ENCODE data around the gene YBX2. TPM values are rescaled to one million over a fixed set of nuclear protein-coding genes. Genes with fewer than 3 reads are reported as not detected.

The YBX2 gene
- total and polyA plus RNA-seq, 7 donors = 0.28 to 37.6 (median 2.5) TPM

GRCh38 chr17:7239091-7240027 is 55.1 kb downstream of the YBX2 start, which contains the start of gene PHF23:
Gene PHF23 (minus strand): TSS chr17:7239457. CDS start chr17:7239279, 178 bp downstream.
- WGBS, 2 donors = 1% methylated on average over 72 of the region's 72 CpGs
- intact Hi-C loops (cut with DNase I) = loop anchor here (5.0 kb wide), 3 partner anchors 68 to 603 kb away; partner anchors contain the start of genes EIF5A and TMEM256
- no peaks in the 10 kb centered on the region for H3K9me3 ChIP-seq
- peak within 1 kb of the TSS; percentile 95 to 100 (median 100) for H3K4me3 ChIP-seq
- DNase-seq = peak; percentile 100
- TF ChIP-seq POLR2AphosphoS5 (IDR thresholded peaks at IDR 0.05) (peak; percentile 71 to 88 (median 82)), EP300 (IDR thresholded peaks at IDR 0.05) (peak in 1 of 4 donors; percentile 62), POLR2A (IDR thresholded peaks at IDR 0.05) (peak; percentile 61 to 84), CTCF (IDR thresholded peaks at IDR 0.05) (no peak)
- H3K27me3 ChIP-seq = no peaks in the 10 kb centered on the region
- H3K27ac ChIP-seq = peak within 1 kb of the TSS; percentile 98 to 100 (median 99)
- peaks cover 0 to 55% (median 54%) of the 10 kb centered on the region in 4 donors for H3K4me1 ChIP-seq
- H3K36me3 ChIP-seq = peaks cover 6 to 46% (median 25%) of the 10 kb centered on the region in 4 donors

GRCh38 chr17:7238420-7239090 is 55.9 kb downstream of the YBX2 start:
- intact Hi-C loops (cut with DNase I) = no loop called here
- TF ChIP-seq CTCF (IDR thresholded peaks at IDR 0.05) (no peak), EP300 (IDR thresholded peaks at IDR 0.05) (no peak), POLR2A (IDR thresholded peaks at IDR 0.05) (no peak), POLR2AphosphoS5 (IDR thresholded peaks at IDR 0.05) (no peak)
- WGBS, 2 donors = 1 to 2% methylated on average over 39 of the region's 39 CpGs
- Histone ChIP-seq H3K9me3 (no peaks in the 10 kb centered on the region), H3K27me3 (no peaks in the 10 kb centered on the region), H3K4me3 (peak overlapping the region; percentile 95 to 100 (median 100)), H3K27ac (peak overlapping the region; percentile 98 to 100 (median 98)), H3K4me1 (peaks cover 0 to 54% (median 51%) of the 10 kb centered on the region in 4 donors), H3K36me3 (peaks cover 0 to 38% (median 22%) of the 10 kb centered on the region in 4 donors)
- DNase-seq = peak; percentile 79

Small RNA genes lying within 50 kb of the gene (small RNA-seq; reads per million reads assigned to genes)
- 0 reads per million in 3 donors for gene AC026954.2
- gene RF00019 = 0 reads per million in 3 donors

Other genes starting within 250 kb of the YBX2 start
Only the 30 nearest of the 31 such genes appear.
- gene ASGR2, start 179.8 kb downstream of the YBX2 start, total RNA-seq = 1 to 10 TPM in 1 of 4 donors, not detected in 3; 2.4 TPM
- 1 to 10 TPM in 2 of 3 donors, not detected in 1; 1.0 to 1.6 TPM for gene ASGR2, start 179.8 kb downstream of the YBX2 start, polyA plus RNA-seq
- under 1 TPM in 2 of 4 donors, not detected in 2; 0.36 to 0.55 TPM for gene ASGR1, start 115.3 kb downstream of the YBX2 start, total RNA-seq
- gene ASGR1, start 115.3 kb downstream of the YBX2 start, polyA plus RNA-seq = 1 to 10 TPM; 1.7 to 2.4 (median 2.3) TPM
- 10 to 100 TPM; 14.6 to 27.4 (median 16.7) TPM for gene DLG4, start 74.8 kb downstream of the YBX2 start, total RNA-seq
- 1 to 10 TPM; 1.6 to 8.3 (median 5.4) TPM for gene DLG4, start 74.8 kb downstream of the YBX2 start, polyA plus RNA-seq
- gene ACADVL, start 74.7 kb downstream of the YBX2 start, total RNA-seq = 100 to 1,000 TPM; 311 to 569 (median 338) TPM
- 100 to 1,000 TPM; 211 to 587 (median 491) TPM for gene ACADVL, start 74.7 kb downstream of the YBX2 start, polyA plus RNA-seq
- gene DVL2, start 60.1 kb downstream of the YBX2 start, total RNA-seq = 10 to 100 TPM; 36.4 to 56.2 (median 41.8) TPM
- 10 to 100 TPM; 12.0 to 30.7 (median 13.2) TPM for gene DVL2, start 60.1 kb downstream of the YBX2 start, polyA plus RNA-seq
- 10 to 100 TPM; 23.1 to 45.4 (median 35.4) TPM for gene PHF23, start 55.2 kb downstream of the YBX2 start, total RNA-seq
- 10 to 100 TPM; 40.7 to 45.6 (median 45.1) TPM for gene PHF23, start 55.2 kb downstream of the YBX2 start, polyA plus RNA-seq
- gene GABARAP, start 52.2 kb downstream of the YBX2 start, total RNA-seq = 100 to 1,000 TPM; 147 to 645 (median 552) TPM
- gene GABARAP, start 52.2 kb downstream of the YBX2 start, polyA plus RNA-seq = 1,000 to 10,000 TPM in 2 of 3 donors, 100 to 1,000 TPM in 1; 572 to 1,215 (median 1,036) TPM
- gene CTDNEP1, start 42.9 kb downstream of the YBX2 start, total RNA-seq = 10 to 100 TPM; 43.9 to 76.4 (median 53.0) TPM
- gene CTDNEP1, start 42.9 kb downstream of the YBX2 start, polyA plus RNA-seq = 100 to 1,000 TPM in 1 of 3 donors, 10 to 100 TPM in 2; 80.2 to 110 (median 82.9) TPM
- gene ELP5, start 42.4 kb downstream of the YBX2 start, total RNA-seq = 10 to 100 TPM; 28.4 to 40.0 (median 34.2) TPM
- gene ELP5, start 42.4 kb downstream of the YBX2 start, polyA plus RNA-seq = 10 to 100 TPM; 32.4 to 70.9 (median 42.9) TPM
- gene CLDN7, start 32.2 kb downstream of the YBX2 start, total RNA-seq = 1 to 10 TPM in 3 of 4 donors, not detected in 1; 1.1 to 2.6 (median 1.9) TPM
- 100 to 1,000 TPM; 181 to 963 (median 332) TPM for gene CLDN7, start 32.2 kb downstream of the YBX2 start, polyA plus RNA-seq
- gene SLC2A4, start 12.9 kb downstream of the YBX2 start, total RNA-seq = 100 to 1,000 TPM in 2 of 4 donors, 10 to 100 TPM in 2; 72.9 to 127 (median 94.7) TPM
- 1 to 10 TPM in 2 of 3 donors, under 1 TPM in 1; 0.60 to 7.9 (median 2.8) TPM for gene SLC2A4, start 12.9 kb downstream of the YBX2 start, polyA plus RNA-seq
- 100 to 1,000 TPM; 104 to 156 (median 125) TPM for gene EIF5A, start 13.0 kb upstream of the YBX2 start, total RNA-seq
- gene EIF5A, start 13.0 kb upstream of the YBX2 start, polyA plus RNA-seq = 100 to 1,000 TPM; 315 to 603 (median 403) TPM
- gene GPS2, start 20.7 kb upstream of the YBX2 start, total RNA-seq = 100 to 1,000 TPM in 1 of 4 donors, 10 to 100 TPM in 3; 82.3 to 114 (median 85.4) TPM
- 100 to 1,000 TPM in 1 of 3 donors, 10 to 100 TPM in 2; 67.9 to 113 (median 77.2) TPM for gene GPS2, start 20.7 kb upstream of the YBX2 start, polyA plus RNA-seq
- gene NEURL4, start 34.7 kb upstream of the YBX2 start, total RNA-seq = 10 to 100 TPM; 14.3 to 29.6 (median 17.6) TPM
- gene NEURL4, start 34.7 kb upstream of the YBX2 start, polyA plus RNA-seq = 10 to 100 TPM in 1 of 3 donors, 1 to 10 TPM in 2; 6.0 to 31.6 (median 6.0) TPM
- gene ACAP1, start 41.9 kb upstream of the YBX2 start, total RNA-seq = 1 to 10 TPM; 1.1 to 3.9 (median 2.9) TPM
- 10 to 100 TPM in 1 of 3 donors, 1 to 10 TPM in 2; 1.2 to 55.8 (median 1.4) TPM for gene ACAP1, start 41.9 kb upstream of the YBX2 start, polyA plus RNA-seq
- gene KCTD11, start 57.5 kb upstream of the YBX2 start, total RNA-seq = 1 to 10 TPM; 4.4 to 6.4 (median 5.5) TPM
- gene KCTD11, start 57.5 kb upstream of the YBX2 start, polyA plus RNA-seq = 10 to 100 TPM in 1 of 3 donors, 1 to 10 TPM in 2; 6.2 to 11.7 (median 9.0) TPM
- not detected for gene TMEM95, start 60.5 kb upstream of the YBX2 start, total RNA-seq
- gene TMEM95, start 60.5 kb upstream of the YBX2 start, polyA plus RNA-seq = not detected
- 1 to 10 TPM; 2.1 to 5.4 (median 3.4) TPM for gene TNK1, start 86.5 kb upstream of the YBX2 start, total RNA-seq
- gene TNK1, start 86.5 kb upstream of the YBX2 start, polyA plus RNA-seq = 10 to 100 TPM in 2 of 3 donors, 1 to 10 TPM in 1; 8.4 to 14.6 (median 10.4) TPM
- gene PLSCR3, start 99.9 kb upstream of the YBX2 start, total RNA-seq = 10 to 100 TPM; 10.4 to 18.3 (median 14.2) TPM
- gene PLSCR3, start 99.9 kb upstream of the YBX2 start, polyA plus RNA-seq = 10 to 100 TPM; 11.6 to 27.2 (median 18.0) TPM
- gene TMEM256, start 109.5 kb upstream of the YBX2 start, total RNA-seq = 100 to 1,000 TPM in 2 of 4 donors, 10 to 100 TPM in 2; 19.0 to 152 (median 99.7) TPM
- gene TMEM256, start 109.5 kb upstream of the YBX2 start, polyA plus RNA-seq = 100 to 1,000 TPM; 150 to 357 (median 235) TPM
- 10 to 100 TPM in 2 of 4 donors, 1 to 10 TPM in 2; 6.8 to 18.8 (median 10.4) TPM for gene NLGN2, start 113.2 kb upstream of the YBX2 start, total RNA-seq
- 1 to 10 TPM in 1 of 3 donors, under 1 TPM in 2; 0.60 to 8.9 (median 0.69) TPM for gene NLGN2, start 113.2 kb upstream of the YBX2 start, polyA plus RNA-seq
- gene SPEM1, start 125.7 kb upstream of the YBX2 start, total RNA-seq = not detected
- gene SPEM1, start 125.7 kb upstream of the YBX2 start, polyA plus RNA-seq = not detected
- not detected for gene SPEM2, start 131.0 kb upstream of the YBX2 start, total RNA-seq
- gene SPEM2, start 131.0 kb upstream of the YBX2 start, polyA plus RNA-seq = not detected
- not detected for gene SPEM3, start 134.2 kb upstream of the YBX2 start, total RNA-seq
- not detected for gene SPEM3, start 134.2 kb upstream of the YBX2 start, polyA plus RNA-seq
- gene TMEM102, start 140.8 kb upstream of the YBX2 start, total RNA-seq = 1 to 10 TPM; 1.2 to 2.5 (median 1.6) TPM
- gene TMEM102, start 140.8 kb upstream of the YBX2 start, polyA plus RNA-seq = 10 to 100 TPM in 1 of 3 donors, 1 to 10 TPM in 2; 6.6 to 14.5 (median 8.1) TPM
- under 1 TPM in 1 of 4 donors, not detected in 3; 0.36 TPM for gene FGF11, start 144.9 kb upstream of the YBX2 start, total RNA-seq
- 1 to 10 TPM in 1 of 3 donors, under 1 TPM in 1, not detected in 1; 0.69 to 2.8 TPM for gene FGF11, start 144.9 kb upstream of the YBX2 start, polyA plus RNA-seq
- 1 to 10 TPM; 4.2 to 8.1 (median 6.5) TPM for gene CHRNB1, start 150.4 kb upstream of the YBX2 start, total RNA-seq
- gene CHRNB1, start 150.4 kb upstream of the YBX2 start, polyA plus RNA-seq = 10 to 100 TPM in 2 of 3 donors, 1 to 10 TPM in 1; 7.2 to 13.2 (median 11.2) TPM
- gene ZBTB4, start 185.0 kb upstream of the YBX2 start, total RNA-seq = 10 to 100 TPM; 42.5 to 56.5 (median 45.3) TPM
- 10 to 100 TPM in 2 of 3 donors, 1 to 10 TPM in 1; 5.5 to 19.6 (median 12.0) TPM for gene ZBTB4, start 185.0 kb upstream of the YBX2 start, polyA plus RNA-seq
- gene SLC35G6, start 186.8 kb upstream of the YBX2 start, total RNA-seq = not detected
- gene SLC35G6, start 186.8 kb upstream of the YBX2 start, polyA plus RNA-seq = not detected
- gene POLR2A, start 189.7 kb upstream of the YBX2 start, total RNA-seq = 10 to 100 TPM; 30.1 to 43.2 (median 36.5) TPM
- gene POLR2A, start 189.7 kb upstream of the YBX2 start, polyA plus RNA-seq = 10 to 100 TPM in 2 of 3 donors, 1 to 10 TPM in 1; 7.2 to 51.1 (median 11.3) TPM